GM18867 (cell line): ENCODE measurements around the gene TRIP13.

Experiments
- ATAC-seq: cut with Tn5 transposase; IDR thresholded peaks from one replicate; pipeline ENCODE4 v1.9.1; 2021; ENCODE audit warnings: mild to moderate bottlenecking, moderate library complexity; ENCODE audit not compliant: unreplicated experiment

Gene TRIP13

DNA sequence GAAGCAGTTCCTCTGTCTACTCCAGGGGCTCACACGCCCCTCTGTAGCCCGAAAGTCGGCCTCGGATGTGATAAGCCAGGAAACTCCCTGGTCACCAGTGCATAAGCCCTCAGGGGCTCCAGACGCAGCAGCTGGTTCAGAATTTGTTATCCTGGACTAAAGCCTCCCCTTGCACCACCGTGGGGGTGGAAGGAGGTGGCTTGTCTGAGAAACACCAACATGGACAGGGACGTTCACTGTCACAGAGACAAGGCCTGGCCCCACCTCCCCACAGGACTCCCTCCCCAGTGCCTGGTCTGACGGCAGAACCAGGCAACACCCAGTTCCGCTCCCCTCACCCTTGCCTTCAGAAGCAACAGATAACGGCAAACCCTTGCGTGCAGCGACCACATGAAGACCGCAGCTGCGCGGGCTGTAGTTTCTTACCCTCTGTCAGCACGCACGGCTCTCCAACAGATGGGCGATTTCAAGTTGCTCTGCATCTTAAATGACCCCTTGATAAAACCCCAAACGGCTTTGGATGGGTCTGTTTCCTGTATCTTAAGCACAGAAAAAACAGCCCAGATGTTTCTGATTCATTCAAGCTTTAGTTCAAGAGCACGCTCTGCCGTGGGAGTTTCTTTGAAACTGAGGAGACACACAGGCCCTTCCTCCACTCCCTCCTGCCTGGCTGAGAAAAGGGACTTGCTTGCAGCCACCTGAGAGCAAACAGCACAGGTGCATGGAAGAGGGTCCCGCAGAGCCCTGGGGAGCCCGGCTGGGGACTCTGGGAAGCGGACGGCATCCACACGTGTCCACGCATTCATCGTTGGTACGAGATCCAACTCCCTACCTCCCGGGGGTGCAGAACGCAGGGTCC is 71.2 kb downstream of the TRIP13 start:
- ATAC-seq = peak; percentile 59

GRCh38 chr5:964821-965220 is 72.1 kb downstream of the TRIP13 start:
- no peak for ATAC-seq

- ATAC-seq = no peak
These were observed 73.1 kb downstream of the TRIP13 start for GRCh38 chr5:965604-966344.

DNA sequence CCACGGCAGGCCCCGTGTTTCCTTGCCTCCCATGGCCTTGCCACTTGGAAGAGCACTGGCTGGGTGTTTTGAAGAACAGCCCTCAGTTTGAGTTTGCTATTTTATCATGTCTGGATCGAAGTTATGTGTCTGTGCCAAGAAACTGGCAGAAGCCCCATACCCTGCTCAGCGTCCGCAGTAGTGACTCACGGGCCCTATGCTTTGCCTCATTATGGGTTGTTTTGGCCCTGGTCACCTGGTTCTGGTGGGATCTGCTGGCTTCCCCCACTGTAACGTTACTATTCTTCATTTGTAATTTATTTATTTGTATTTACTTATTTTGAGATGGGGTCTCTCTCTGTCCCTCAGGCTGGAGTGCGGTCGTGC is 73.6 kb downstream of the TRIP13 start:
- ATAC-seq = no peak

DNA sequence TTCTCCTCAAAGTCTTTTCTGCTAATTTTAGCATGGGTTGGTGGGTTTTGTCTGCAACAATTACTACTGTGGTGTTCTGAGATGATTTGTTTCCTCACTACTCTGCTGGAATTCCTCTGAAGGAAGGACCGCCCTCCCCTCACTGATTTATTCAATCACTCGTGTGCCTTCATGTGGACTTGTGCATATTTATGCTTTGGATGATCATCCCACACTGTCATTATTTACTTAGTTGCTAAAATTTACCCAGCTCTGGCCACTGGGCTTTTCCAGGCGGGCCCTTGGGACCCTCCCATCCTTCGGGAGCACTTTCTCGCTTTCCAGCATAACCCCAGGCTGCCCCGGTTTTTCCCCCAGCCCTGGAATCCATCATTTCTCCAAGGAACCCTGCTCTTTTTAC is 74.3 kb downstream of the TRIP13 start:
- no peak for ATAC-seq
